NCI-H69 (cell line): ENCODE results near the gene KCNQ1.
A peak's percentile ranks its signal among the peaks of the same experiment; 100 is the strongest.

Experiments
- DNase-seq: peaks from one replicate; lab custom pipeline; 2025; lab: John Stamatoyannopoulos, UW

The KCNQ1 gene

GRCh38 chr11:2651054-2651617, 206.3 kb downstream of the KCNQ1 start:
- no peak for DNase-seq

GRCh38 chr11:2651826-2652271, 207.0 kb downstream of the KCNQ1 start:
- DNase-seq, result peak; percentile 62

- DNase-seq, result no peak
Measured at GRCh38 chr11:2652333-2653197, 207.8 kb downstream of the KCNQ1 start.

- peak; percentile 7 for DNase-seq
Measured at GRCh38 chr11:2653198-2653551, 208.4 kb downstream of the KCNQ1 start.

- peak; percentile 75 for DNase-seq
Measured at GRCh38 chr11:2653930-2654739, 209.3 kb downstream of the KCNQ1 start.

- peak; percentile 15 for DNase-seq
Measured at GRCh38 chr11:2655016-2655719, 210.4 kb downstream of the KCNQ1 start.

GRCh38 chr11:2655834-2656622, 211.2 kb downstream of the KCNQ1 start:
- DNase-seq, result peak; percentile 77

- DNase-seq, result no peak
Measured at GRCh38 chr11:2656859-2657258, 212.1 kb downstream of the KCNQ1 start.

- no peak for DNase-seq
Measured at GRCh38 chr11:2657697-2658284, 213.0 kb downstream of the KCNQ1 start.

GRCh38 chr11:2660357-2660939, 215.6 kb downstream of the KCNQ1 start:
- DNase-seq, result no peak

- DNase-seq, result no peak
Measured at GRCh38 chr11:2661173-2662023, 216.6 kb downstream of the KCNQ1 start.

- no peak for DNase-seq
Measured at GRCh38 chr11:2662024-2662312, 217.2 kb downstream of the KCNQ1 start.

- no peak for DNase-seq
Measured at GRCh38 chr11:2662430-2663299, 217.9 kb downstream of the KCNQ1 start.

GRCh38 chr11:2663506-2663905, 218.7 kb downstream of the KCNQ1 start:
- DNase-seq, result no peak

- DNase-seq, result no peak
Measured at GRCh38 chr11:2663915-2664314, 219.1 kb downstream of the KCNQ1 start.

GRCh38 chr11:2664376-2664775, 219.6 kb downstream of the KCNQ1 start:
- DNase-seq, result no peak

- DNase-seq, result no peak
Measured at GRCh38 chr11:2664791-2665525, 220.2 kb downstream of the KCNQ1 start.
